OCI-LY3 (cell line): Measurements from ENCODE around the gene R3HDM2.

Experiments
- H2AFZ ChIP-seq: fragments of 200-600, 300-600 bp; shearing (Covaris generic); 2 replicates; pipeline ENCODE4 v1.6.0; 2014; ENCODE audit warnings: antibody characterized with exemption, low read depth, low read length
- H3K27ac ChIP-seq: fragments of 200-600, 300-600 bp; sonication (generic); 2 replicates; pipeline ENCODE4 v1.5.1; 2014; ENCODE audit warnings: mild to moderate bottlenecking, low read length, moderate library complexity, mixed read lengths
- H3K27me3 ChIP-seq: fragments of 200-600, 300-600 bp; sonication (generic); 2 replicates; pipeline ENCODE4 v1.6.1; 2014; ENCODE audit warnings: low read depth, low read length, mixed read lengths
- H3K36me3 ChIP-seq: fragments of 200-600, 300-600 bp; sonication (generic); replicated peaks from 2 replicates; pipeline ENCODE3; 2014; ENCODE audit warnings: low read depth, low read length, mixed read lengths
- H3K4me1 ChIP-seq: fragments of 300-600, 200-600 bp; sonication (generic); 2 replicates; pipeline ENCODE4 v1.6.1; 2014; ENCODE audit warnings: low read length, mixed read lengths
- H3K4me2 ChIP-seq: fragments of 200-600, 300-600 bp; sonication (generic); 2 replicates; pipeline ENCODE4 v1.6.1; 2014; ENCODE audit warnings: low read length, mixed read lengths
- H3K4me3 ChIP-seq: fragments of 300-600, 200-600 bp; sonication (generic); 2 replicates; pipeline ENCODE4 v1.5.1; 2014; ENCODE audit warnings: antibody characterized with exemption, mild to moderate bottlenecking, low read length, moderate library complexity
- H3K79me2 ChIP-seq: fragments of 300-600, 200-600 bp; shearing (Covaris generic); 2 replicates; pipeline ENCODE4 v1.6.1; 2014; ENCODE audit warnings: mild to moderate bottlenecking, low read length, mixed read lengths
- H3K9ac ChIP-seq: fragments of 300-600, 200-600 bp; shearing (Covaris generic); 2 replicates; pipeline ENCODE4 v1.6.0; 2014; ENCODE audit warnings: mild to moderate bottlenecking, low read length, moderate library complexity
- H3K9me3 ChIP-seq: fragments of 200-600, 300-600 bp; shearing (Covaris generic); 2 replicates; pipeline ENCODE4 v1.6.1; 2014; ENCODE audit warnings: low read length, mixed read lengths; ENCODE audit not compliant: insufficient read depth
- H4K20me1 ChIP-seq: fragments of 200-600, 300-600 bp; sonication (generic); 2 replicates; pipeline ENCODE4 v1.6.1; 2016; ENCODE audit warnings: low read length, mixed read lengths; ENCODE audit not compliant: insufficient read depth
- EZH2phosphoT487 ChIP-seq: fragments of 200-600 bp; shearing (Covaris generic); IDR thresholded peaks from 2 replicates; pipeline ENCODE4 v1.6.1; 2018; ENCODE audit warnings: antibody characterized with exemption, mixed run types, low read depth
- TF ChIP-seq, protein P1 (sequence below): fragments of 200-600, 300-600 bp; sonication (generic); IDR thresholded peaks from 2 replicates; pipeline ENCODE4 v1.5.1; 2014; ENCODE audit warnings: antibody characterized with exemption, low read length, low read depth

R3HDM2 gene

DNA sequence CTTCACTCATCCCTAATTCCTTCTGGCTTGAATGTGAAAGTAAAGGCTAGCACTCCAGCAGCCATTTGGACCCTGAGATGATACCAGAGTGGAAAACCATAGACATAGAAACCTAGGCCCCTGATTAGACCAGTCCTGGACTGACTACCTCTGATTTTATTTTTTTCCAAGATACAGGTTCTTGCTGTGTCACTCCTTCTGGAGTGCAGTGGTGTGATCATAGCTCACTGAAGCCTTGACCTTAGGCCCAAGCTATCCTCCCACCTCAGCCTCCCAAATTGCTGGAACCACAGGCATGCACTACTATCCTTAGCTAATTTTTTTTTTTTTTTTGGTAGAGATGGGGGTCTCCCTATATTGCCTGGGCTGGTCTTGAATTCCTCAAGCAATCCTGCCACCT is 105.4 kb downstream of the R3HDM2 start:
- Histone ChIP-seq H3K9ac (no peak overlapping the region), H3K4me1 (no peaks in the 10 kb centered on the region), H3K4me3 (no peak overlapping the region), H3K9me3 (no peaks in the 10 kb centered on the region), H3K4me2 (no peak overlapping the region), H3K79me2 (no peaks in the 10 kb centered on the region), H4K20me1 (no peaks in the 10 kb centered on the region), H3K36me3 (no peaks in the 10 kb centered on the region), H3K27ac (no peak overlapping the region), H2AFZ (no peak overlapping the region), H3K27me3 (no peaks in the 10 kb centered on the region)
- no peak for TF ChIP-seq EZH2phosphoT487
- TF ChIP-seq, protein P1, sequence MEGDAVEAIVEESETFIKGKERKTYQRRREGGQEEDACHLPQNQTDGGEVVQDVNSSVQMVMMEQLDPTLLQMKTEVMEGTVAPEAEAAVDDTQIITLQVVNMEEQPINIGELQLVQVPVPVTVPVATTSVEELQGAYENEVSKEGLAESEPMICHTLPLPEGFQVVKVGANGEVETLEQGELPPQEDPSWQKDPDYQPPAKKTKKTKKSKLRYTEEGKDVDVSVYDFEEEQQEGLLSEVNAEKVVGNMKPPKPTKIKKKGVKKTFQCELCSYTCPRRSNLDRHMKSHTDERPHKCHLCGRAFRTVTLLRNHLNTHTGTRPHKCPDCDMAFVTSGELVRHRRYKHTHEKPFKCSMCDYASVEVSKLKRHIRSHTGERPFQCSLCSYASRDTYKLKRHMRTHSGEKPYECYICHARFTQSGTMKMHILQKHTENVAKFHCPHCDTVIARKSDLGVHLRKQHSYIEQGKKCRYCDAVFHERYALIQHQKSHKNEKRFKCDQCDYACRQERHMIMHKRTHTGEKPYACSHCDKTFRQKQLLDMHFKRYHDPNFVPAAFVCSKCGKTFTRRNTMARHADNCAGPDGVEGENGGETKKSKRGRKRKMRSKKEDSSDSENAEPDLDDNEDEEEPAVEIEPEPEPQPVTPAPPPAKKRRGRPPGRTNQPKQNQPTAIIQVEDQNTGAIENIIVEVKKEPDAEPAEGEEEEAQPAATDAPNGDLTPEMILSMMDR = no peak

DNA sequence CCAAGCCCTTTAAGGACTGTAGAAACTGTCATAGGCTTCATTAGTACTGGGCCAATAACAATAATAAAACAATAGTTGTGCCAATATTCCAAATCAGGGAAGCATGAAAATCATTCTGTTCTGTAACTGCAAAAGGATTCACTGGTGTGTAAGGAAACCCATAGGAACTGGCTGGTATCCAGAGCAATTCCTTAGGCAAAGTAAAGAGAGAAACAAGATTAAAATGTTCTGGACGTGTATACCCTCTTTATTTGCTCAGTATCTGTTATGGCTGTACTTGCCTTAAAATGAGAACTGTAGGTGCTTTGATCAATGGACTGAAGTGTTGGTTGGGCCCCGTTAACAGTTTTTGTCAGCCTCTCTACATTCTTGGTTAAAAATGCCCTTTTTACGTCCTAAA is 107.4 kb downstream of the R3HDM2 start:
- Histone ChIP-seq H3K36me3 (no peaks in the 10 kb centered on the region), H4K20me1 (no peaks in the 10 kb centered on the region), H3K9ac (no peak overlapping the region), H3K4me2 (no peak overlapping the region), H3K9me3 (no peaks in the 10 kb centered on the region), H3K4me1 (no peaks in the 10 kb centered on the region), H3K79me2 (no peaks in the 10 kb centered on the region), H3K27me3 (no peaks in the 10 kb centered on the region), H2AFZ (no peak overlapping the region), H3K4me3 (no peak overlapping the region), H3K27ac (no peak overlapping the region)
- TF ChIP-seq, protein P1 = no peak
- TF ChIP-seq EZH2phosphoT487 = no peak

DNA sequence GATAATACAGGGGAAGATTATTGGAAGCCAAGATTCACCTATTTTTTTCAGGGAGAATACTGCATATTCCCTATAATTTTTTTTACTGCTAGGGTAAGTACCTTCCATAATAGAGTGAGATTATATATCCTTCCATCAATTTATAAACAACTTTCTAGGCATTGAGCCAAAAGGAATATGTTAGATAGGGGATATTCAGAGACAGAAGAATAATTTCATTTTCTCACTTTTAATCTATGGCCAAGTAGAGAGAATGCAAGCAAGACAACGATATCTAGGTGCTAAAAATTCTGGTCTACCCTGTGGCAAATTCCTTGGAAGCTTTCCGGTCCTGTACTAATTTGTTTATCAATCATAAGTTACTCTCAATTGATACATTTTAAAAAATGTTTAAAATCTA is 110.2 kb downstream of the R3HDM2 start:
- TF ChIP-seq, protein P1 = no peak
- TF ChIP-seq EZH2phosphoT487 = no peak
- Histone ChIP-seq H3K36me3 (no peaks in the 10 kb centered on the region), H3K4me1 (no peaks in the 10 kb centered on the region), H3K27me3 (no peaks in the 10 kb centered on the region), H3K4me2 (no peak overlapping the region), H3K27ac (no peak overlapping the region), H3K4me3 (no peak overlapping the region), H4K20me1 (no peaks in the 10 kb centered on the region), H2AFZ (no peak overlapping the region), H3K79me2 (no peaks in the 10 kb centered on the region), H3K9me3 (no peaks in the 10 kb centered on the region), H3K9ac (no peak overlapping the region)

DNA sequence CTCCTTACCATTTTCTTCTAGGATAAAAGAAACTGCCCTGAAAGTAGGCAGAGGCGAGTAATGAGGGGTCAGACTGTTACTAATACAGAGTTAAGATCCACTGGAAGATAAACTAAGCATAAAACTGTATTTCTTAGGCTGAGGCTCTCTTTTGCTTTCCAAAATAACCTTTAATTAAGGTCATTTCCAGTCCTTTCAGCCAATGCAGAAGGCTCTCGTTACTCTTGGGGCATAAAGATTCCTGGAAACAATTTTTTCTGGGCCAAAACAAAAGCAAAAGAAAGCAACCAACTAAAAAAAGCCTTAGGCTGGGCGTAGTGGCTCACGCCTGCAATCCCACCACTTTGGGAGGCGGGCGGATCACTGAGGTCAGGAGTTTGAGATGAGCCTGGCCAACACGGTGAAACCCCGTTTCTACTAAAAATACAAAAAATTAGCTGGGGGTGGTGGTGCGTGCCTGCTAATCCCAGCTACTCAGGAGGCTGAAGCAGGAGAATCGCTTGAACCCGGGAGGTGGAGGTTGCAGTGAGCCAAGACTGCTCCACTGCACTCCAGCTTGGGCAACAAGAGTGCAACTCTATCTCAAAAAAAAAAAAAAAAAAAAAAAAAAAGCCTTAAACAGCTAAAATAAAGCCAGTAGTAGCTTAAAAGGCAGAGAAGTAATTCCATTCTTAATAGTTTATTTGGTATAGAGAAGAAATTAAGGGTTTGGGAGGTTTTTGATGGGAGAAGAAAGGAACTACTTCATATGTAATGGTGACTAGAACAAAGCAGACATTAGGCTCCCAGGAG is 111.0 kb downstream of the R3HDM2 start:
- Histone ChIP-seq H3K4me2 (no peak overlapping the region), H3K36me3 (no peaks in the 10 kb centered on the region), H3K9me3 (no peaks in the 10 kb centered on the region), H2AFZ (no peak overlapping the region), H3K4me1 (no peaks in the 10 kb centered on the region), H3K9ac (no peak overlapping the region), H3K27ac (no peak overlapping the region), H3K79me2 (no peaks in the 10 kb centered on the region), H3K27me3 (no peaks in the 10 kb centered on the region), H4K20me1 (no peaks in the 10 kb centered on the region), H3K4me3 (no peak overlapping the region)
- TF ChIP-seq, protein P1 = no peak
- no peak for TF ChIP-seq EZH2phosphoT487
